ENCODE results near the gene DRAM2.

DRAM2 gene

DNA sequence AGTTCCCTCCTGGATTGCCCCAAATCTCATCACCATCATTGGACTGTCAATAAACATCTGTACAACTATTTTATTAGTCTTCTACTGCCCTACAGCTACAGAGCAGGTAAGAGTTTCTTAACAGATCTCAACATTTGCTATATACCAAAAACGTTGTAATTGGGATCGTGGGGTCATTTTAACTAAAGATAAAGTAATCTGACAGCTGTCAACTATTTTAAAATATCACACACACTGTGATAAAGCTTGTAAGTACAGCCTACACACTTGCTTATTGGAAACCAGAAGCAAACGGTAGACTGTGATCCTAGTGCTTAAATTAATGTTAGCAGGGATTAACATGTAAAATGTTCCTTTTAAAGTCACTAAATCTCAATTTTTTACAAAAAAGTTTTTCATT is 8.1 kb upstream of the DRAM2 start:
- TF ChIP-seq RARB (CRISPR knock-in tag; IDR thresholded peaks at IDR 0.05) (no peak), ZNF565 (CRISPR knock-in tag; conservative IDR thresholded peaks at IDR 0.05; ENCODE audit: low read depth) (no peak)
- TF ChIP-seq, protein P1, sequence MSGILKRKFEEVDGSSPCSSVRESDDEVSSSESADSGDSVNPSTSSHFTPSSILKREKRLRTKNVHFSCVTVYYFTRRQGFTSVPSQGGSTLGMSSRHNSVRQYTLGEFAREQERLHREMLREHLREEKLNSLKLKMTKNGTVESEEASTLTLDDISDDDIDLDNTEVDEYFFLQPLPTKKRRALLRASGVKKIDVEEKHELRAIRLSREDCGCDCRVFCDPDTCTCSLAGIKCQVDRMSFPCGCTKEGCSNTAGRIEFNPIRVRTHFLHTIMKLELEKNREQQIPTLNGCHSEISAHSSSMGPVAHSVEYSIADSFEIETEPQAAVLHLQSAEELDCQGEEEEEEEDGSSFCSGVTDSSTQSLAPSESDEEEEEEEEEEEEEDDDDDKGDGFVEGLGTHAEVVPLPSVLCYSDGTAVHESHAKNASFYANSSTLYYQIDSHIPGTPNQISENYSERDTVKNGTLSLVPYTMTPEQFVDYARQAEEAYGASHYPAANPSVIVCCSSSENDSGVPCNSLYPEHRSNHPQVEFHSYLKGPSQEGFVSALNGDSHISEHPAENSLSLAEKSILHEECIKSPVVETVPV (CRISPR knock-in tag; IDR thresholded peaks at IDR 0.05), result no peak
- TF ChIP-seq, protein P2, sequence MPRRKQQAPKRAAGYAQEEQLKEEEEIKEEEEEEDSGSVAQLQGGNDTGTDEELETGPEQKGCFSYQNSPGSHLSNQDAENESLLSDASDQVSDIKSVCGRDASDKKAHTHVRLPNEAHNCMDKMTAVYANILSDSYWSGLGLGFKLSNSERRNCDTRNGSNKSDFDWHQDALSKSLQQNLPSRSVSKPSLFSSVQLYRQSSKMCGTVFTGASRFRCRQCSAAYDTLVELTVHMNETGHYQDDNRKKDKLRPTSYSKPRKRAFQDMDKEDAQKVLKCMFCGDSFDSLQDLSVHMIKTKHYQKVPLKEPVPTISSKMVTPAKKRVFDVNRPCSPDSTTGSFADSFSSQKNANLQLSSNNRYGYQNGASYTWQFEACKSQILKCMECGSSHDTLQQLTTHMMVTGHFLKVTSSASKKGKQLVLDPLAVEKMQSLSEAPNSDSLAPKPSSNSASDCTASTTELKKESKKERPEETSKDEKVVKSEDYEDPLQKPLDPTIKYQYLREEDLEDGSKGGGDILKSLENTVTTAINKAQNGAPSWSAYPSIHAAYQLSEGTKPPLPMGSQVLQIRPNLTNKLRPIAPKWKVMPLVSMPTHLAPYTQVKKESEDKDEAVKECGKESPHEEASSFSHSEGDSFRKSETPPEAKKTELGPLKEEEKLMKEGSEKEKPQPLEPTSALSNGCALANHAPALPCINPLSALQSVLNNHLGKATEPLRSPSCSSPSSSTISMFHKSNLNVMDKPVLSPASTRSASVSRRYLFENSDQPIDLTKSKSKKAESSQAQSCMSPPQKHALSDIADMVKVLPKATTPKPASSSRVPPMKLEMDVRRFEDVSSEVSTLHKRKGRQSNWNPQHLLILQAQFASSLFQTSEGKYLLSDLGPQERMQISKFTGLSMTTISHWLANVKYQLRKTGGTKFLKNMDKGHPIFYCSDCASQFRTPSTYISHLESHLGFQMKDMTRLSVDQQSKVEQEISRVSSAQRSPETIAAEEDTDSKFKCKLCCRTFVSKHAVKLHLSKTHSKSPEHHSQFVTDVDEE (CRISPR knock-in tag; IDR thresholded peaks at IDR 0.05), result no peak
- no peak for ATAC-seq

DNA sequence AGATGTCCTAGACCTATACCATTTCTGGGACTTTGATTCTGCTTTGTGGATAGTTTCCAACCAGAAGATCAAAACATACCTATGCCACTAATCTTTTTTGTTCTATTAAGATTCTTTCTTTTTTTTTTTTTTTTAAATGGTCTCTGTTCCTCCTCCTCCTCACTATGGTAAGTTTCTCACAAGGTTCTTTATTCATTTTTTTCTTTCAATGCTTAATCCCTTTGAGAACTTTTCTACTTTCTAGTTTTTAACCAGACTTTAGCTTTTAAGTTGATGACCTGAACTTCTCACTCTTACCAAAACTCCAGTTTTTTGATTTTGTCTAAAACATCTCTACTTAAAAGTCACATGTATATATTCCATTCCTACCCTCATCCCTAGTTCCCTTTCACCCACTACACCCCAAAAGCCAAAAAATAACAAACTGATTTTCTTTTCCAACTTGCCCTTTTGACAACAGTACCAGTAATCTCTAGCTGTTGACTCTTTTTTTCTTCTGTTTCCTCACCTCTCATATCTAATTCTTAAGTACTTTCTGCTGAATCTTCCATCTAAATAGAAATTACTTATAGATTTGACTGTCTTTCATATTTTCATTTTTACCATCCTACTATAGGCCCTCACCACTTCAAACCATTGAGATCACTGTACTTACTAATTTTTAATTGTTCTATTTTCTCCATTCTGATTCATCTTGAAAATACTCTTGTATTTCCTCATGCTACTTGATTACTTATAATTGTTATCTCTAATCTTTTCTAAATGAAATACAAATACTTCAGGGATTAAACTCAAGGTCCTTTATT is 6.3 kb upstream of the DRAM2 start:
- TF ChIP-seq ZFP3 (CRISPR knock-in tag; IDR thresholded peaks at IDR 0.05) (no peak), CSDC2 (CRISPR knock-in tag; IDR thresholded peaks at IDR 0.05) (no peak), OSR1 (CRISPR knock-in tag; IDR thresholded peaks at IDR 0.05) (no peak), GLIS3 (CRISPR knock-in tag; IDR thresholded peaks at IDR 0.05) (no peak), ISL1 (CRISPR knock-in tag; IDR thresholded peaks at IDR 0.05) (no peak), PPARA (CRISPR knock-in tag; IDR thresholded peaks at IDR 0.05; ENCODE audit: borderline replicate concordance) (no peak), SNAI2 (CRISPR knock-in tag; IDR thresholded peaks at IDR 0.05) (no peak), RARB (CRISPR knock-in tag; IDR thresholded peaks at IDR 0.05) (no peak)
- TF ChIP-seq, protein P1 (CRISPR knock-in tag; IDR thresholded peaks at IDR 0.05), result no peak
- ATAC-seq, result no peak

DNA sequence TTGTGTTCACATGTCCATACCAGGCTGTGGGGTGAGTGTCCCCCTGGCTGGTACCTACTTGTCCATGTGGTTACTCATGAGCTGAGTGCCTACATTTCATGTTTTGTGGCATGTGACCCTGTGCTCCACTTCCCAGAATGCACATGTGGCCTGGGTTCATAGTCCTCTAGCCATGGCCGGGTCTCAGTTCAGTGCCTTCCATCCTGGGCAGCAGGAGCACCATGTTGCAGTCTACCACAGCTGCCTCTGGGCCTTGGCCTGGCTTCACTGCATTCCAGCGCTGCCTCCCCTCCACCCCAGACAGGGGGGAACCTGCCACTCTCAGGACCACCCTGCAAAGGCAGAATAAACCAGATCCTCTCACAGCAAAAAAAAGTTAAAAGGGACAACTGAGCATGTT is 5.6 kb upstream of the DRAM2 start:
- TF ChIP-seq, protein P1 (CRISPR knock-in tag; IDR thresholded peaks at IDR 0.05), result no peak
- no peak for TF ChIP-seq SNAI2 (CRISPR knock-in tag; IDR thresholded peaks at IDR 0.05)
- TF ChIP-seq ZFP30 (CRISPR knock-in tag; IDR thresholded peaks at IDR 0.05), result no peak
- no peak for TF ChIP-seq ZFP3 (CRISPR knock-in tag; IDR thresholded peaks at IDR 0.05)
- no peak for TF ChIP-seq GLIS3 (CRISPR knock-in tag; IDR thresholded peaks at IDR 0.05)
- no peak for TF ChIP-seq ESRRG (CRISPR knock-in tag; IDR thresholded peaks at IDR 0.05)
- TF ChIP-seq BACH2 (CRISPR knock-in tag; IDR thresholded peaks at IDR 0.05; ENCODE audit: borderline replicate concordance), result no peak
- no peak for TF ChIP-seq CSDC2 (CRISPR knock-in tag; IDR thresholded peaks at IDR 0.05)
- TF ChIP-seq ZNF565 (CRISPR knock-in tag; conservative IDR thresholded peaks at IDR 0.05; ENCODE audit: low read depth), result no peak
- TF ChIP-seq, protein P3, sequence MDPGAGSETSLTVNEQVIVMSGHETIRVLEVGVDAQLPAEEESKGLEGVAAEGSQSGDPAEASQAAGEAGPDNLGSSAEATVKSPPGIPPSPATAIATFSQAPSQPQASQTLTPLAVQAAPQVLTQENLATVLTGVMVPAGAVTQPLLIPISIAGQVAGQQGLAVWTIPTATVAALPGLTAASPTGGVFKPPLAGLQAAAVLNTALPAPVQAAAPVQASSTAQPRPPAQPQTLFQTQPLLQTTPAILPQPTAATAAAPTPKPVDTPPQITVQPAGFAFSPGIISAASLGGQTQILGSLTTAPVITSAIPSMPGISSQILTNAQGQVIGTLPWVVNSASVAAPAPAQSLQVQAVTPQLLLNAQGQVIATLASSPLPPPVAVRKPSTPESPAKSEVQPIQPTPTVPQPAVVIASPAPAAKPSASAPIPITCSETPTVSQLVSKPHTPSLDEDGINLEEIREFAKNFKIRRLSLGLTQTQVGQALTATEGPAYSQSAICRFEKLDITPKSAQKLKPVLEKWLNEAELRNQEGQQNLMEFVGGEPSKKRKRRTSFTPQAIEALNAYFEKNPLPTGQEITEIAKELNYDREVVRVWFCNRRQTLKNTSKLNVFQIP (CRISPR knock-in tag; IDR thresholded peaks at IDR 0.05; ENCODE audit: borderline replicate concordance, low read depth), result no peak
- ATAC-seq, result no peak

DNA sequence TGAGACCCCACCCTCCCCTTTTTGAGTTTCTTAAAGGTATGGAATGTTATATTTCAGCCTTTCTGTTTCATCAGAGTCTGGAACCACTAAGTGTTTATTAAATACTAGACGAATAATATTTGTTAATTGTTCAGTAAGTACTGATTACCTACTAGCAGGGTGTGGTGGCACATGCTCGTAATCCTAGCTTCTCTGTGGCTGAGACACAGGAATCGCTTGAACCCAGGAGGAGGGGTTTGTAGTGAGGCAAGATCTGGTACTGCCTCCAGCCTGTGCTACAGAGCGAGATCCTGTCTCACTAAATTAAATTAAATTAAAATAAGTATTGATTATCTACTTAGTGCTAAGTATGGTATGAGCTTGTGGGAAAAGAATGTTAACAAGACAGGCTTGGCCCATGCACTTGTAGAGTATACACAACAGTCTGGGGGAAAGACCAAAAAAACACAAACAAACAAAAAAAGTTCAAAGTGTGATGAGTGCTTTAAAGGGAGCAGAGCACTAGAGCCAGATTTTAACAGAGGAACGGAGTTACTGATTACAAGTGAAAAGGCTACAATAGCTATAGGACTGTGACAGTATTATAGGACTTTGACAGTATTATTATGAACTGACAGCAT is 2.6 kb upstream of the DRAM2 start:
- TF ChIP-seq ZC3H10 (CRISPR knock-in tag; IDR thresholded peaks at IDR 0.05), result no peak
- no peak for TF ChIP-seq ESRRG (CRISPR knock-in tag; IDR thresholded peaks at IDR 0.05)
- TF ChIP-seq GLIS3 (CRISPR knock-in tag; IDR thresholded peaks at IDR 0.05), result no peak
- TF ChIP-seq ZFP30 (CRISPR knock-in tag; IDR thresholded peaks at IDR 0.05), result no peak
- no peak for ATAC-seq

Measured in SK-N-SH treated with all-trans-retinoic acid at 6 μM for 48 hours (cell line).